ENCODE data around the gene YRDC. TPM values are rescaled to one million over a fixed set of nuclear protein-coding genes. Genes with fewer than 3 reads are reported as not detected.

Gene YRDC
- total and polyA plus RNA-seq, 2 of the 13 experiments (the other 11 are each of a cell fraction or from before 2014, with no cell fraction given), result 27.5 to 29.2 TPM

GRCh38 chr1:37831809-37832208, 23.8 kb upstream of the YRDC start:
- CTCF ChIA-PET (ENCODE audit: low intra/inter-chr PET ratio, low total read pairs), result no interaction called here
- Histone ChIP-seq H3K9me3 (ENCODE audit: low read length) (no peaks in the 10 kb centered on the region), H3K4me1 (ENCODE audit: insufficient read depth, low read length) (no peaks in the 10 kb centered on the region; the same call in 1 of the 2 replicates), H3K4me3 (replicated peaks in 1 of 3; ENCODE audit: insufficient read depth in 1 of 3, low read depth in 2 of 3, low read length in 3 of 3) (no peak overlapping the region), H3K27ac (ENCODE audit: extremely low read length, insufficient read depth, low read length) (no peak overlapping the region), H3K9ac (ENCODE audit: insufficient read depth, low read depth, low read length) (no peak overlapping the region), H4K20me1 (ENCODE audit: insufficient read depth, low read length) (no peaks in the 10 kb centered on the region), H2AFZ (ENCODE audit: low read length) (no peak overlapping the region), H3K4me2 (ENCODE audit: low read depth, low read length) (no peak overlapping the region), H3K36me3 (replicated peaks in 1 of 2; ENCODE audit: control insufficient read depth in 1 of 2, insufficient read depth in 2 of 2, low read length in 2 of 2) (peaks cover 10 to 51% of the 10 kb centered on the region in 2 experiments; a peak in 4 of 5 replicates), H3K79me2 (ENCODE audit: insufficient read depth, low read length) (no peaks in the 10 kb centered on the region), H3K27me3 (ENCODE audit: control insufficient read depth in 1 of 2, insufficient read depth in 2 of 2, low read length in 2 of 2) (no peaks in the 10 kb centered on the region)
- POLR2A ChIA-PET, result interaction anchor here (0.7 kb wide), 1 partner anchor 1685 kb away, joined by 3 read pairs; no protein-coding TSS in a partner anchor
- ATAC-seq (no peak), FAIRE-seq (no peak), DNase-seq (ENCODE audit: low spot score) (peak; percentile 20)
- intact Hi-C loops (cut with micrococcal nuclease; ENCODE audit: unreplicated experiment), result no loop called here
- 50% methylated on average over 2 of the region's 2 CpGs for WGBS (ENCODE audit: low lambda C conversion rate)
- in situ Hi-C loops (cut with HindIII; ENCODE audit: extremely low pct_ligation_motif_present, low pct_unique_long_range_greater_than_20kb), result no loop called here
- BruUV-seq (replicated peaks), result no TSS peak
- TF ChIP-seq RBFOX2 (IDR thresholded peaks at IDR 0.05; ENCODE audit: low read depth, low read length) (no peak), ZNF687 (CRISPR knock-in tag; IDR thresholded peaks at IDR 0.05) (no peak), ZNF720 (CRISPR knock-in tag; IDR thresholded peaks at IDR 0.05) (no peak), AHR (CRISPR knock-in tag; IDR thresholded peaks at IDR 0.05) (no peak), ZNF652 (CRISPR knock-in tag; IDR thresholded peaks at IDR 0.05; ENCODE audit: borderline replicate concordance, low read depth) (no peak), POLR2A (IDR thresholded peaks at IDR 0.05; ENCODE audit: insufficient read depth in 1 of 2, low read depth in 2 of 2, low read length in 2 of 2) (no peak), MAFF (IDR thresholded peaks at IDR 0.05; ENCODE audit: low read depth, low read length) (no peak), ZNF792 (CRISPR knock-in tag; IDR thresholded peaks at IDR 0.05) (no peak), SP2 (CRISPR knock-in tag; IDR thresholded peaks at IDR 0.05) (no peak), ZNF839 (CRISPR knock-in tag; IDR thresholded peaks at IDR 0.05; ENCODE audit: borderline replicate concordance) (no peak), LRRFIP1 (CRISPR knock-in tag; conservative IDR thresholded peaks at IDR 0.05) (no peak)
- TF ChIP-seq, protein P1, sequence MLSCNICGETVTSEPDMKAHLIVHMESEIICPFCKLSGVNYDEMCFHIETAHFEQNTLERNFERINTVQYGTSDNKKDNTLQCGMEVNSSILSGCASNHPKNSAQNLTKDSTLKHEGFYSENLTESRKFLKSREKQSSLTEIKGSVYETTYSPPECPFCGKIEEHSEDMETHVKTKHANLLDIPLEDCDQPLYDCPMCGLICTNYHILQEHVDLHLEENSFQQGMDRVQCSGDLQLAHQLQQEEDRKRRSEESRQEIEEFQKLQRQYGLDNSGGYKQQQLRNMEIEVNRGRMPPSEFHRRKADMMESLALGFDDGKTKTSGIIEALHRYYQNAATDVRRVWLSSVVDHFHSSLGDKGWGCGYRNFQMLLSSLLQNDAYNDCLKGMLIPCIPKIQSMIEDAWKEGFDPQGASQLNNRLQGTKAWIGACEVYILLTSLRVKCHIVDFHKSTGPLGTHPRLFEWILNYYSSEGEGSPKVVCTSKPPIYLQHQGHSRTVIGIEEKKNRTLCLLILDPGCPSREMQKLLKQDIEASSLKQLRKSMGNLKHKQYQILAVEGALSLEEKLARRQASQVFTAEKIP (CRISPR knock-in tag; IDR thresholded peaks at IDR 0.05; ENCODE audit: borderline replicate concordance), result no peak
- TF ChIP-seq, protein P2, sequence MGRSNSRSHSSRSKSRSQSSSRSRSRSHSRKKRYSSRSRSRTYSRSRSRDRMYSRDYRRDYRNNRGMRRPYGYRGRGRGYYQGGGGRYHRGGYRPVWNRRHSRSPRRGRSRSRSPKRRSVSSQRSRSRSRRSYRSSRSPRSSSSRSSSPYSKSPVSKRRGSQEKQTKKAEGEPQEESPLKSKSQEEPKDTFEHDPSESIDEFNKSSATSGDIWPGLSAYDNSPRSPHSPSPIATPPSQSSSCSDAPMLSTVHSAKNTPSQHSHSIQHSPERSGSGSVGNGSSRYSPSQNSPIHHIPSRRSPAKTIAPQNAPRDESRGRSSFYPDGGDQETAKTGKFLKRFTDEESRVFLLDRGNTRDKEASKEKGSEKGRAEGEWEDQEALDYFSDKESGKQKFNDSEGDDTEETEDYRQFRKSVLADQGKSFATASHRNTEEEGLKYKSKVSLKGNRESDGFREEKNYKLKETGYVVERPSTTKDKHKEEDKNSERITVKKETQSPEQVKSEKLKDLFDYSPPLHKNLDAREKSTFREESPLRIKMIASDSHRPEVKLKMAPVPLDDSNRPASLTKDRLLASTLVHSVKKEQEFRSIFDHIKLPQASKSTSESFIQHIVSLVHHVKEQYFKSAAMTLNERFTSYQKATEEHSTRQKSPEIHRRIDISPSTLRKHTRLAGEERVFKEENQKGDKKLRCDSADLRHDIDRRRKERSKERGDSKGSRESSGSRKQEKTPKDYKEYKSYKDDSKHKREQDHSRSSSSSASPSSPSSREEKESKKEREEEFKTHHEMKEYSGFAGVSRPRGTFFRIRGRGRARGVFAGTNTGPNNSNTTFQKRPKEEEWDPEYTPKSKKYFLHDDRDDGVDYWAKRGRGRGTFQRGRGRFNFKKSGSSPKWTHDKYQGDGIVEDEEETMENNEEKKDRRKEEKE (IDR thresholded peaks at IDR 0.05), result no peak

Measured in HepG2 (cell line).